NCI-H1694 (cell line): Measurements from ENCODE around the gene GALNT2.

Source experiments
- DNase-seq: peaks from one replicate; lab custom pipeline; 2025; lab: John Stamatoyannopoulos, UW

GALNT2 gene

GRCh38 chr1:230066466-230067404, at the start of gene GALNT2:
Gene GALNT2 (plus strand): TSS chr1:230067238. CDS start chr1:230067281, 43 bp downstream.
- DNase-seq, result peak; percentile 67

- no peak for DNase-seq
Observed at GRCh38 chr1:230020451-230020850, 46.6 kb upstream of the GALNT2 start.

GRCh38 chr1:230022666-230023380, 44.2 kb upstream of the GALNT2 start:
- DNase-seq, result no peak

GRCh38 chr1:230025686-230026085, 41.4 kb upstream of the GALNT2 start:
- DNase-seq, result no peak

- no peak for DNase-seq
Observed at GRCh38 chr1:230026139-230026538, 40.9 kb upstream of the GALNT2 start.

GRCh38 chr1:230026572-230026971, 40.5 kb upstream of the GALNT2 start:
- no peak for DNase-seq

- DNase-seq, result no peak
Observed at GRCh38 chr1:230028602-230029223, 38.3 kb upstream of the GALNT2 start.

- no peak for DNase-seq
Observed at GRCh38 chr1:230029244-230029941, 37.6 kb upstream of the GALNT2 start.

GRCh38 chr1:230030122-230030821, 36.8 kb upstream of the GALNT2 start:
- no peak for DNase-seq

GRCh38 chr1:230031131-230031530, 35.9 kb upstream of the GALNT2 start:
- DNase-seq, result no peak

GRCh38 chr1:230032516-230033281, 34.3 kb upstream of the GALNT2 start:
- no peak for DNase-seq

GRCh38 chr1:230037261-230037660, 29.8 kb upstream of the GALNT2 start:
- no peak for DNase-seq

- DNase-seq, result no peak
Observed at GRCh38 chr1:230040440-230040839, 26.6 kb upstream of the GALNT2 start.

GRCh38 chr1:230043081-230043480, 24.0 kb upstream of the GALNT2 start:
- no peak for DNase-seq

GRCh38 chr1:230044729-230045128, 22.3 kb upstream of the GALNT2 start:
- DNase-seq, result no peak

GRCh38 chr1:230047114-230047865, 19.7 kb upstream of the GALNT2 start:
- no peak for DNase-seq

GRCh38 chr1:230048322-230048721, 18.7 kb upstream of the GALNT2 start:
- no peak for DNase-seq

GRCh38 chr1:230048922-230049321, 18.1 kb upstream of the GALNT2 start:
- no peak for DNase-seq

- DNase-seq, result peak; percentile 44
Observed at GRCh38 chr1:230049731-230050130, 17.3 kb upstream of the GALNT2 start.
